HG03175 (cell line): Measurements from ENCODE around the gene LGALS4.
"Not testable (repeated sequence)": the region's sequence is repeated elsewhere in the genome, so short reads cannot be mapped to it uniquely, and the experiment has no call there.

Experiments
- ATAC-seq: cut with Tn5 transposase; IDR thresholded peaks from one replicate; pipeline ENCODE4 v1.9.1; 2021; ENCODE audit warnings: mild to moderate bottlenecking, moderate library complexity; ENCODE audit not compliant: unreplicated experiment

The LGALS4 gene

DNA sequence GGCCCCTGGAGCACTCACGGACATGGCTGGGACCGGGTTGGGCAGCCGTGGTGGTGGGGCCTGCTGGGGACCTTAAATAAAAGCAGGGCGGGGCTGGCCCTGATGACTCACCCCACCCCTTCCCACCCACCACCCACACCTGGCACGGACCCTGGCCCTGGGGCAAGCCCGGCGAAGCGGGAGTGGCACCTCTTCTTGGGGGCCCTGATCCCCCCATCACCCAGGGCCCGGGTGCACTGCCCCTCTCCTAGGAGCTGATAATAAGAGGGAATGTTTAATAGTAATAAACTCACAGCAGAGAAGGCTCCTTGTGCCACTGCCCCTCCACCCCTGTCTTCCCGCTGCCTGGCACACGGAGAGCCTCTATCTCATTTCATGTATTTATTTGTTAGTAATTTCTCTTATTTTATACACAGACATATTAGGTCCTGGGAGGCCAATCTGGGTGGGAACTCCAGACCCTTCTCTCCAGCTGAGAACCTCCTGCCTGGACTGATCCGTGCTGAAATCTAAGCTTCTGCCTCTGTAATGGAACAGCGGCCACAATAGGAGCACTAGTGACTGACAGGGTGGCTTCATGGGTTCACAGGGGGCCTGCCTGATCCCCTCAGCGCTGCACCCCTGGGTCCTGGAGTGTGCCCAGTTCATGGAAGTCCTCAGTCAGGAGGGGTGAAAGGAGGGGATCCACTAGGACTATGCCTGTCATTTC lies 39.1 kb downstream of the LGALS4 start, which contains the start of gene LGALS7:
LGALS7 (minus strand) TSS at position 49 of the 709 bp plus-strand sequence; CDS start at position 24, 25 bp downstream.
- ATAC-seq = no peak

DNA sequence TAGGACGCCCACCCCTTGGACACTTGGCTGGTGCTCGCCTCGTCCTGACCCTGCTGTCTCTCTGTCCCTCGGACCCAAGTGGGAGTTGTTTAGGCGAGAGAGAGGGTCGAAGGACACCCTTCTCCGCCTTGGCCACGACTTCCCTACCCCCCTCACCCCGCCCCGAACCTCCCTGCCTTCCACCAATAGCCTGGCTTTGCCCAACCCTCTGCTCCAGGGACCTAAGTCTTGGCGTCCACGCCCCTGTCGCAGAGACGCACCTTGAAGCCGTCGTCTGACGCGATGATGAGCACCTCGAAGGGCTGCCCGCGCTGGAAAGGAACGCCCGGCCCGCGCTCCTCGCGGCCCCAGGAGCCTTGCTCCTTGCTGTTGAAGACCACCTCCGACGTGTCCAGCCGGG lies 41.2 kb downstream of the LGALS4 start:
- not testable (repeated sequence) for ATAC-seq

DNA sequence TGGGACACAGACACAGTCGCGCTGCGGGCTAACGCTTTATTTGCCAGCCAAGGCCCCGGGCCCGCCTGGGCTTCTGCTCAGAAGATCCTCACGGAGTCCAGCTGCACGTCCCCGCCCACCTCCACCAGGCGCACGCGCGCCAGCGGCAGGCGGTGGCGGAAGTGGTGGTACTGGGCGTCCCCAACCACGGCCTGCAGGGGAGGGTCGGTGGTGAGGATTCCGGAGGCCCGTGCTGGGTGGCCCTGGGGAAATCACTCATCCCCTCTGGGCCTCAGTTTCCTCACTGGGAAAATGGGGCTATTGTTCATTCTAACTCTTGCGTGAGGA lies 41.8 kb downstream of the LGALS4 start:
- not testable (repeated sequence) for ATAC-seq

DNA sequence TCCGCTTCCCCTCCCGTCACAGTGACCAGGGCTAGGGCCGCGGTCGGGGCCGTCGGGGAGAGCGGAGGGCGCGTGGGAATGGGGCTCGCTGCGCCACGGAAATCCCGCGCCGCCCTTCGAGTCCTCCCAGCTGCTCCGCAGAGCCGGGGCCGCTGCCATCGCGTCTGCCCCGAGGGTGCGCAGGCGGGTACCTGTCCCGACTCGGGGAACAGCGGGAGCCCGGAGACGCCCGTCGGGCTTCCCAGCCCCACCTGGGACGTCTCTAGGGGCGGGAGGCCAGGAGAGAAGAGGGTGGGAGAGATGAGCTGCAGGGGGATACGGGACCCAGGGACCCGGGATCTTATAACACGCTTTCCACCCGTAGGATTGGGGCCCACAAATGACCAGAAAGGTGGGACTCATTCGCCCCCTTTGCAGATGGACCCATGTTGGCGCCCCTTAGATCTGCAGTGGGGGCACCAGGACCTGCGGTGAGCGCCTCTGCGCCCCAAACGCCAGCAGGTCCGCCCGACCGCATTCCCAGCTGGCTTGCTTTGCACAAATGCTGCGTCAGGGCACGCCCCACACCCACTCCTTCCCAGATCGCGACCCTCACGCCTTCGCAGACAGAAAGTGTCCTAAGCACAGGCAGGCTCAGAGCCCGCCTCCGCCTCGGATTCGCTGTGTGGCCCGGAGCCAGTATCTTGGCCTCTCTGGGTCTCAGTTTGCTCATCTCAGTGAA lies 42.4 kb downstream of the LGALS4 start:
- peak; percentile 15 for ATAC-seq

DNA sequence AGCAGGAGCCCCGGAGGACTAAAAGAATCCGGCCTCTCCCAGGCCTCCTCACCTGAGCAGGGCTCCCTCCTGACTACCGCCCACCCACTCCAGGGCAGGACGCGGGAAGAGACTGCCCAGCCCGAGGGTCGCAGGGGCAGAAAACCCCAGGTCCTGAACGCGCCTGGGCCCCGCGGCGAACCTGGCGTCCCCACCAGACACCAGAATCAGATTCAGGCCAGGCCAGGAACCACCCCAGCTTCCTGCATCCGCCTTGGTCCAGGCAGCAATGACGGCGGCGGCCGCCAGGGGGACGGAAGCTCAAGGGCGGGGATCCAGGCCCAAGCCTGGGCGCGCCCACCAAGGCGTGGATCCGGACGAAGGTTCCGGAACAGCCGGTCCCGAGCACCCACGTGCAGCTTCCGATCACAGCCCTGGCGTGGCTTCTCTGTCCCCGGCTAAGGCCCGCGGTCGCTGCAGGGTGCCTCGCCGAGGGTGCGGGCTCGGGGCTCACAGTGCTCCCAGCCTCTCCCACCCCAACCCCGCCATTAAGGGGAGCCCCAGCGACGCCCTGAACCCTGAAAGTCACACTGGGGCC lies 43.0 kb downstream of the LGALS4 start:
- ATAC-seq = peak; percentile 78

DNA sequence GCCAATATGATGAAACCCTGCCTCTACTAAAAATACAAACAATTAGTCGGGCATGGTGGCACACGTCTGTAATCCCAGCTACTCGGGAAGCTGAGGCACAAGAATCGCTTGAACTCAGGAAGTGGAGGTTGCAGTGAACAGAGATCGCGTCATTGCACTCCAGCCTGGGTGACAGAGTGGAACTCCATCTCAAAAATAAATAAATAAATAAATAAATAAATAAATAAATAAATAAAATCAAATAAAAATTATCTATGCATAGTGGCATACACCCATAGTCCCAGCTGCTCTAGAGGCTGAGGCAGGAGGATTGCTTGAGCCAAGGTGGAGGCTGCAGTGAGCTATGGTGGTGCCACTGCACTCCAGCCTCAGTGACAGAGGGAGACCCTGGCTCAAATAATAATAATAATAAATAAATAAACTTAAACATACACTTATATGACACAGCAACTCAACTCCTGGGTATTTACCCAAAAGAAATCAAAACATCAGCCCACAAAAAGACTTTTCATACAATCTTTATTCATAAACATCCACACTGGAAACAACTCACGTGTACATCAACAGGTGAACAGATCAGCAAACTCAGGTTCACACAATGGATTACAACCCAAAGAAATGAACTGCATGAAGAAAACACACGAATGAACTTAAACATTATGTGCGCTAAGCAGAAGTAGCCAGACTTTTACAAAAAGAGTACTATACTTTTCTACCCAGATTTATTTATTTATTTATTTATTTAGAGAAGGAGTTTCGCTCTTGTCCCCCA lies 46.3 kb downstream of the LGALS4 start:
- no peak for ATAC-seq

DNA sequence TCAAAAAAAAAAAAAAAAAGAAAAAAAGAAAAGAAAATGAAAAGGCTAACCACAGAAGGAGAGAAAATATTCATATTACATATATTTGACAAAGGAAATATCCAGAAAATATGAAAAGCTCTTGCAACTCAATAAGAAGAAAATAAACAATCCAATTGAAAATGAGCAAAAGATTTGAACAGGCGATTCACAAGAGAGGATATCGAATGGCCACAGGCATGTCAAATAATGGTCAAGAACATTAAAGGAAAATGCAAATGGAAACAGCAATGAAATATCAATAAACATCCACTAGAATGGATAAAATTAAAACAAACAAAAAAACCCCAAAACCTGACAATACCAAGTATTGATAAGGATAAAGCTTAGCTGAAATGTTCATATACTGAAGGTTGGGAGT lies 47.5 kb downstream of the LGALS4 start:
- ATAC-seq = no peak

DNA sequence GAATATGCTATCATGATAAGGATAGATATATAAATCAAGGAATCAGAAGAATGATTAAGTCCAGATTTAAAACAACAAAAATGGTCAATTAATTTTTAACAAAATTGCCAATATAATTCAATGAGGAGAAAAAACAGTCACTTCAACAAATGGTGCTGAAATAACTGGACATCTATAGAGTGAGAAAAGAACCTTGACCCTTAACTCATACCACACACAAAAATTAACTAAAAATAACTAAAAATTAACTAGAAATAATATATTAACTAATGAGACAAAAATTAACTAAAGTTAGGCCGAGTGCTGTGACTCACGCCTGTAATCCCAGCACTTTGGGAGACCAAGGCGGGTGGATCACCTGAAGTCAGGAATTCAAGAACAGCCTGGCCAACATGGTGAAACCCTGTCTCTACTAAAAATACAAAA lies 48.9 kb downstream of the LGALS4 start:
- no peak for ATAC-seq

DNA sequence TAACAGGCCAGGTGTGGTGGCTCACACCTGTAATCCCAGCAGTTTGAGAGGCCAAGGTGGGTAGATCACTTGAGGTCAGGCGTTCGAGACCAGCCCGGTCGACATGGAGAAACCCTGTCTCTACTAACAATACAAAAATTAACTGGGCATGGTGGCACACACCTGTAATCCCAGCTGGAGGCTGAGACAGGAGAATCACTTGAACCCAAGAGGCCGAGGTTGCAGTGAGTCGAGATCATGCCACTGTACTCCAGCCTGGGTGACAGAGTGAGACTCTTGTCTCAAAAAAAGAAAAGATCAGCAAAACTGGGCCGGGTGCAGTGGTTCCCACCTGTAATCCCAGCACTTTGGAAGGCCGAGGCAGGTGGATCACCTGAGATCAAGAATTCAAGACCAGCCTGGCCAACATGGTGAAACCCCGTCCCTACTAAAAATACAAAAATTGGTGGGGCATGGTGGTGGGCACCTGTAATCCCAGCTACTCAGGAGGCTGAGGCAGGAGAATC lies 50.8 kb downstream of the LGALS4 start:
- ATAC-seq = not testable (repeated sequence)

DNA sequence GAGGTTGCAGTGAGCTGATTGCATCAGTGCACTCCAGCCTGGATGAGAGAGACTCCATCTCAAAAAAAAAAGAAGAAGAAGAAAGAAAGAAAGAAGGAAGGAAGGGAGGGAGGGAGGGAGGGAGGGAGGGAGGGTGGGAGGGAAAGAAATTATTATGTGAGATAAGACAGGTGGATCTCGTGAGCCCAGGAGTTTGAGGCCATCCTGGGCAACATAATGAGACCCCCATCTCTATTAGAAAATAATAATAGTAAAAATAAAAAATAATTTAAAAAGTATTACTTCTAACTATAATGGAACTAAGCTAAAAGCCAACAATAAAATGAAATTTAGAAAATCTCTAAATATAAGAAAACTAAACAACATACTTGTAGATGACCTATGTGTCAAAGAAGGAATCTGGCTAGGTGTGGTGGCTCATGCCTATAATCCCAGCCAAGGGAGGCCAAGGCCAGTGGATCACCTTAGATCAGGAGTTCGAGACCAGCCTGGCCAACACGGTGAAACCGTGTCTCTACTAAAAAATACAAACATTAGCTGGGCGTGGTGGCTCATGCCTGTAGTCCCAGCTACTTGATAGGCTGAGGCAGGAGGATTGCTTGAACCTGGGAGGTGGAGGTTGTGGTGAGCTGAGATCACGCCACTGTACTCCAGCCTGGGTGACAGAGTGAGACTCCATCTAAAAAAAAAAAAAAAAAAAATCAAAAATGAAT lies 51.8 kb downstream of the LGALS4 start:
- ATAC-seq = not testable (repeated sequence)

DNA sequence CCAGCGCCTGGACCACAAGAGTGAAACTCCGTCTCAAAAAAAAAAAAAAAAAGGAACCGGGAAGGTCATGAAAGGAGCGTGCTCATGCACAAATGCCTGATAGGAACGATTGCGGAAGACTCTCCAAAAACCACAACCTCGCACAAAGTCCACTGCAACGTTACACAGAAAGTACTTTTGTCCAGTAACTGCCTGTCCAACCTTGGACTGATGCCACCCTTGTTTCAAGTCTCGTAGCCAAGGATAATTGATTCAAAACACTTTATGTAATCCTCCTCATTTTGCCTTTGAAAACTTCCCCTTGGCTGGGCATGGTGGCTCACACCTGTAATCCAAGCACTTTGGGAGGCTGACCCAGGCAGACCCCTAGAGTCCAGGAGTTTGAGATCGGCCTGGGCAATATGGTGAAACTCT lies 53.1 kb downstream of the LGALS4 start:
- no peak for ATAC-seq

DNA sequence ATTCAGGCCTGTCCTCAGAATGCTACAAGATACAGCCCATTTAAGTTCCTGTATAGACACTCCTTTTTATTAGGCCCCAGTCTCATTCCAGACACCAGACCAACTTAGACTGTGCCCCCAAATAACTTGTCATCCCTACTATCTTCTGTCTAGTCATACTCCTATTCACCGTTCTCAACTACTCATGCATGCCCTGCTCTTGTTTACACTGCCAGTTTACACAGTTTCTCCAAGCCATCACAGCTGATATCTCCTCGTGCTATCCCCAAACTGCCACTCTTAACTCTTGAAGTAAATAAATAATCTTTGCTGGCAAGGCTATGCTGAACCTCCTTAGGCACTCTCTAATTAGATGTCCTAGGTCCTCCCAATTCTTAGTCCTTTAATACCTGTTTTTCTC lies 58.5 kb downstream of the LGALS4 start:
- not testable (repeated sequence) for ATAC-seq

DNA sequence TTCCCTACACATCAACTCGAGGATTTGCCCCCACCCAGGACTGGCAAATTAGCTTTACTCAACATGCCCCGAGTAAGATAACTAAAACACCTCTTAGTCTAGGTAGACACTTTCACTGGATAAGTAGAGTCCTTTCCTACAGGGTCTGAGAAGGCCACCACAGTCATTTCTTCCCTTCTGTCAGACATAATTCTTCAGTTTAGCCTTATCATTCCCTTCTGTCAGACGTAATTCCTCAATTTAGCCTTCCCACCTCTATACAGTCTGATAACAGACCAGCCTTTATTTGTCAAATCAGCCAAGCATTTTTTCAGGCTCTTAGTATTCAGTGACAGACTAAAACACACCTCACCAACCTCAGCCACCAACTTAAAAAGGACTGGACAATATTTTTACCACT lies 59.0 kb downstream of the LGALS4 start:
- not testable (repeated sequence) for ATAC-seq
